ENCODE data around the gene SOX15. TPM values are rescaled to one million over a fixed set of nuclear protein-coding genes. Genes with fewer than 3 reads are reported as not detected.

The SOX15 gene
- total and polyA plus RNA-seq, 2 of the 13 experiments (the other 11 are each of a cell fraction or from before 2014, with no cell fraction given): 0.07 to 0.18 TPM

- no peak for TF ChIP-seq KIAA2018 (CRISPR knock-in tag; IDR thresholded peaks at IDR 0.05; ENCODE audit: borderline replicate concordance)
- TF ChIP-seq POLR2AphosphoS5 (IDR thresholded peaks at IDR 0.05; ENCODE audit: low read depth, low read length): peak; percentile 59; the same call in 1 of the 2 replicates
- no peak for TF ChIP-seq AKAP8 (CRISPR knock-in tag; IDR thresholded peaks at IDR 0.05)
- TF ChIP-seq ZMYM2 (CRISPR knock-in tag; IDR thresholded peaks at IDR 0.05): no peak
- TF ChIP-seq ZFP90 (CRISPR knock-in tag; IDR thresholded peaks at IDR 0.05; ENCODE audit: borderline replicate concordance): peak; percentile 80
- peak; percentile 55 for TF ChIP-seq PHF5A (CRISPR knock-in tag; IDR thresholded peaks at IDR 0.05; ENCODE audit: low read depth, unreplicated experiment)
- no peak for TF ChIP-seq CAMTA2 (CRISPR knock-in tag; IDR thresholded peaks at IDR 0.05; ENCODE audit: borderline replicate concordance)
- peak; percentile 67; the same call in 1 of the 2 replicates for TF ChIP-seq CREBL2 (CRISPR knock-in tag; IDR thresholded peaks at IDR 0.05; ENCODE audit: borderline replicate concordance)
- no peak for TF ChIP-seq ZBTB8A (CRISPR knock-in tag; IDR thresholded peaks at IDR 0.05; ENCODE audit: borderline replicate concordance, low read depth)
- TF ChIP-seq ZSCAN29 (CRISPR knock-in tag; conservative IDR thresholded peaks at IDR 0.05): no peak
- TF ChIP-seq ZC3H13 (CRISPR knock-in tag; IDR thresholded peaks at IDR 0.05): no peak
- TF ChIP-seq SMC3 (IDR thresholded peaks at IDR 0.05; ENCODE audit: low read length): no peak
- peak; percentile 88; the same call in 1 of the 2 replicates for TF ChIP-seq THAP7 (CRISPR knock-in tag; IDR thresholded peaks at IDR 0.05)
- TF ChIP-seq U2AF1 (optimal IDR thresholded peaks at IDR 0.05; ENCODE audit: low read depth, low read length): no peak
- TF ChIP-seq ZBTB38 (CRISPR knock-in tag; IDR thresholded peaks at IDR 0.05): peak; percentile 100
- TF ChIP-seq ZSCAN5A (CRISPR knock-in tag; IDR thresholded peaks at IDR 0.05; ENCODE audit: borderline replicate concordance): peak; percentile 77; the same call in 1 of the 2 replicates
- TF ChIP-seq TEAD3 (CRISPR knock-in tag; optimal IDR thresholded peaks at IDR 0.05; ENCODE audit: borderline replicate concordance): no peak
- TF ChIP-seq CC2D1A (CRISPR knock-in tag; IDR thresholded peaks at IDR 0.05): no peak
- TF ChIP-seq ZNF660 (CRISPR knock-in tag; IDR thresholded peaks at IDR 0.05; ENCODE audit: borderline replicate concordance, low read depth): no peak
These were observed 6.4 kb downstream of the SOX15 start, which contains the start of gene MPDU1 (continued) for GRCh38 chr17:7583253-7584109.

All from HepG2 (cell line).